SKM-1 (cell line): ENCODE results near the gene HJV.

Experiments used
- DNase-seq: peaks from one replicate; lab custom pipeline; 2025; ENCODE audit not compliant: unreplicated experiment; lab: John Stamatoyannopoulos, UW

Gene HJV

DNA sequence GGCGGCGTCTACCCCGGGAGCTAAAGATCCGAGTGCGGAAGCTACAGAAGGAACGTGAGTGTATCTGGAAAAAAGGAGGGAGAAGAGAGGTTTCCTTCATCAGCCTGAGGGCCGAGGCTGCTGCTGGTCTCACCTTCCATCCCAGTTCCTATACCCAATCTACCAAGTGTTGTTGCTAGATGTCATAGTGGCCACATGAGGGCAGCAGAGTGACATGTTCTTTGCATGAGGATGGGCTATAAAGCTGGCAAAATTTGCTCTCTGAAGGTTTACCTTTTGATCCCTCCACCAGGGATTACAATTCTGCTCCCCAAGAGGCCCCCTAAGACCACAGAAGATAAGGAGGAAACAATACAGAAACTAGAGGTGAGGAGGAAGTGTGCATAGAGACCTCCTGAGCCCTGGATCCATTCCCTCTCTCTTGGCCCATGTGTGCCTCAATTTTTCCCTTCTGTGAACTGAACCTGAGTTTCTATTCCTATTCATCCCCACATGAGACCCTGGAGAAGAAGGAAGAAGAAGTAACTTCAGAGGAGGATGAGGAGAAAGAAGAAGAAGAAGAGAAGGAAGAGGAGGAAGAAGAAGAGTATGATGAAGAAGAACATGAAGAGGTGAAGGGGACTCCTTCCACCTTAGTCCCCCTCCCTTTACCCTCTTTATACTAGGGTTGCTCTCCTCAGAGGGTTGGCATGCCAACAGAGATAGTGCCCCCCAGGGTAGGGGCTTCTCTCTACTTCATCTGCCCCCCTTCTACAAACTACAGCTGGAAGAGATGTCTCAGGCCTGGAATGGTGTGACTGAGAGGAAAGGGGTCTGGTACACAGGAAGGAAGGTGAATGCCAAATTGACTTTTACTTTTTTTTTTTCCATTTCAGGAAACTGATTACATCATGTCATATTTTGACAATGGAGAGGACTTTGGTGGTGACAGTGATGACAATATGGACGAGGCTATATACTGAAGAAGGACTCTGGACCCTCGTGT is 43.8 kb downstream of the HJV start:
- DNase-seq, result peak; percentile 91

- no peak for DNase-seq
These were observed 44.5 kb downstream of the HJV start for GRCh38 chr1:145977016-145977415.

DNA sequence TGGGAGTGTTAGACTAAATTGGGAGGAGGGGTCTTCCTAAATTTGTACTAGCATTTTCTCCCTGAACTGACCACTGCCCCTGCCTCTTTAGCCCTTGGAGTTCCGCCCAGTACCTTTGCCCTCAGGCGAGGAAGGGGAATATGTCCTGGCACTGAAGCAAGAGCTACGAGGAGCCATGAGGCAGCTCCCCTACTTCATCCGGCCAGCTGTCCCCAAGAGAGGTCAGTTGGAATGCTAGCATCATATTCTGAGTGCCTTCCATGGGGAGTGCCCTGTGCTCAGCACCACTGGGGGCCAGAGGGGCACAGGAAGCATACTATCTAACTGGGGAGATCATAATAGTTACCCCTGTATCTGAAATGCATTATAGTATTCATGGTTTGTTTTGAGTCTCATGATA is 46.3 kb downstream of the HJV start:
- DNase-seq, result no peak

GRCh38 chr1:145974721-145975120 is 46.8 kb downstream of the HJV start:
- DNase-seq, result no peak

DNA sequence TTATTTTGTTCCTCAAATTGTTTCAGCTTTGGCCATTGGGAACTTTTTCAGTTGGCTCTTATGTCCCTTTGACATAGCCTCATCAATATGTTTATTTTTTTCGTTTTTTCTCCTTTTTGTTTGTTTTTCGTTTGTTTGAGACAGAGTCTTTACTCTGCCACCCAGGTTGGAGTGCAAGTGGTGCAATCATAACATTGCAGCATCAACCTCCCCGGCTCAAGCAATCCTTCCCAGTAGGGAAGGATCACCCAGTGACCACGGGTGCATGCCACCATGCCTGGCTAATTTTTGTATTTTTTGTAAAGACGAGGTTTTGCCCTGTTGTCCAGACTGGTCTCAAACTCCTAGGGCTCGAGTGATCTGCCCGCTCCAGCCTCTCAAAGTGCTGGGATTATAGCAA is 49.0 kb downstream of the HJV start:
- DNase-seq, result no peak
